HepG2 (cell line): ENCODE results near the gene KDM4D. TPM values are rescaled to one million over a fixed set of nuclear protein-coding genes. Genes with fewer than 3 reads are reported as not detected.

Experiments
- LBX2 ChIP-seq: sonication (generic); formaldehyde crosslinking; IDR thresholded peaks from 2 replicates; pipeline ENCODE4 v1.5.0; 2020; ENCODE audit warnings: missing genetic modification reagents, mild to moderate bottlenecking, borderline replicate concordance
- MZF1 ChIP-seq: sonication (generic); formaldehyde crosslinking; IDR thresholded peaks from 2 replicates; pipeline ENCODE4 v1.8.1; 2023; ENCODE audit warnings: mild to moderate bottlenecking, missing genetic modification reagents, borderline replicate concordance
- RFXAP ChIP-seq: sonication (generic); formaldehyde crosslinking; IDR thresholded peaks from 2 replicates; pipeline ENCODE4 v1.4.0; 2020; ENCODE audit warnings: missing genetic modification reagents, borderline replicate concordance
- TIGD3 ChIP-seq: sonication (generic); formaldehyde crosslinking; IDR thresholded peaks from 2 replicates; pipeline ENCODE4 v1.5.1; 2020; ENCODE audit warnings: mild to moderate bottlenecking, missing genetic modification reagents, borderline replicate concordance
- ZBTB40 ChIP-seq, 2 experiments: fragments of 450-650 bp in 1 of 2; sonication (generic) in 1 of 2; formaldehyde crosslinking in 1 of 2; IDR thresholded peaks; 2 replicates each; pipeline versions ENCODE4 v1.6.1 to v1.8.0; 2016 to 2022; ENCODE audit warnings: antibody characterized with exemption in 1 of 2, mild to moderate bottlenecking in 1 of 2, missing genetic modification reagents in 1 of 2
- ZNF274 ChIP-seq: sonication (generic); formaldehyde crosslinking; IDR thresholded peaks from 2 replicates; pipeline ENCODE4 v1.5.1; 2020; ENCODE audit warnings: mild to moderate bottlenecking, missing genetic modification reagents
- ZNF3 ChIP-seq: IDR thresholded peaks from 2 replicates; pipeline ENCODE4 v1.7.0; 2017; ENCODE audit warnings: inconsistent platforms
- ZNF329 ChIP-seq: sonication (generic); formaldehyde crosslinking; IDR thresholded peaks from 2 replicates; pipeline ENCODE4 v1.9.0; 2021; ENCODE audit warnings: low read depth, mild to moderate bottlenecking, missing genetic modification reagents
- ZNF414 ChIP-seq: sonication (generic); formaldehyde crosslinking; IDR thresholded peaks from 2 replicates; pipeline ENCODE4 v1.5.0; 2020; ENCODE audit warnings: missing genetic modification reagents
- ZNF660 ChIP-seq: sonication (generic); formaldehyde crosslinking; IDR thresholded peaks from 2 replicates; pipeline ENCODE4 v1.5.1; 2020; ENCODE audit warnings: mild to moderate bottlenecking, low read depth, missing genetic modification reagents, borderline replicate concordance
- polyA plus RNA-seq, 8 experiments: library from polyadenylated mRNA; depleted of rRNA in 3 of 8; stranded (reverse) in 7 of 8; unstranded in 1 of 8; fragments of >200 nt; fragmentation: Illumina TruSeq in 4 of 8; extraction: Trizol in 4 of 8; gene quantifications; 2 replicates each; pipeline versions ENCODE4 v1.2.1 to v1.2.3, GENCODE V29; 2011 to 2016; ENCODE audit warnings: low read depth in 4 of 8, missing spikeins in 1 of 8, mixed read lengths in 1 of 8; ENCODE audit not compliant: insufficient read depth in 1 of 8
- total RNA-seq, 5 experiments: library from RNA; depleted of rRNA; stranded (reverse); fragments of >200 nt; fragmentation: Illumina TruSeq; extraction: Trizol; gene quantifications; 2 replicates each; pipeline ENCODE4 v1.2.3, GENCODE V29; 2016; ENCODE audit warnings: low read depth in 1 of 5

The KDM4D gene
- total and polyA plus RNA-seq, 2 of the 13 experiments (the other 11 are each of a cell fraction or from before 2014, with no cell fraction given), result 0.96 to 1.3 TPM

GRCh38 chr11:94998285-94998684 is 24.8 kb downstream of the KDM4D start (continued):
- TF ChIP-seq RFXAP (CRISPR knock-in tag), result no peak
- no peak for TF ChIP-seq MZF1 (CRISPR knock-in tag)
- TF ChIP-seq ZNF274, result no peak
- no peak for TF ChIP-seq ZBTB40 (IDR thresholded peaks at IDR 0.05)
- no peak for TF ChIP-seq ZBTB40 (CRISPR knock-in tag; IDR thresholded peaks at IDR 0.05)
- no peak for TF ChIP-seq ZNF414 (CRISPR knock-in tag)
- no peak for TF ChIP-seq ZNF329 (CRISPR knock-in tag)
- TF ChIP-seq ZNF660 (CRISPR knock-in tag), result no peak
- TF ChIP-seq ZNF3 (CRISPR knock-in tag), result no peak
- TF ChIP-seq TIGD3 (CRISPR knock-in tag), result no peak
- no peak for TF ChIP-seq LBX2 (CRISPR knock-in tag)
